ENCODE data around the gene ZG16. TPM values are rescaled to one million over a fixed set of nuclear protein-coding genes. Genes with fewer than 3 reads are reported as not detected.
A peak's percentile ranks its signal among the peaks of the same experiment; 100 is the strongest.

Gene ZG16
- total and polyA plus RNA-seq, 5 donors: not detected

DNA sequence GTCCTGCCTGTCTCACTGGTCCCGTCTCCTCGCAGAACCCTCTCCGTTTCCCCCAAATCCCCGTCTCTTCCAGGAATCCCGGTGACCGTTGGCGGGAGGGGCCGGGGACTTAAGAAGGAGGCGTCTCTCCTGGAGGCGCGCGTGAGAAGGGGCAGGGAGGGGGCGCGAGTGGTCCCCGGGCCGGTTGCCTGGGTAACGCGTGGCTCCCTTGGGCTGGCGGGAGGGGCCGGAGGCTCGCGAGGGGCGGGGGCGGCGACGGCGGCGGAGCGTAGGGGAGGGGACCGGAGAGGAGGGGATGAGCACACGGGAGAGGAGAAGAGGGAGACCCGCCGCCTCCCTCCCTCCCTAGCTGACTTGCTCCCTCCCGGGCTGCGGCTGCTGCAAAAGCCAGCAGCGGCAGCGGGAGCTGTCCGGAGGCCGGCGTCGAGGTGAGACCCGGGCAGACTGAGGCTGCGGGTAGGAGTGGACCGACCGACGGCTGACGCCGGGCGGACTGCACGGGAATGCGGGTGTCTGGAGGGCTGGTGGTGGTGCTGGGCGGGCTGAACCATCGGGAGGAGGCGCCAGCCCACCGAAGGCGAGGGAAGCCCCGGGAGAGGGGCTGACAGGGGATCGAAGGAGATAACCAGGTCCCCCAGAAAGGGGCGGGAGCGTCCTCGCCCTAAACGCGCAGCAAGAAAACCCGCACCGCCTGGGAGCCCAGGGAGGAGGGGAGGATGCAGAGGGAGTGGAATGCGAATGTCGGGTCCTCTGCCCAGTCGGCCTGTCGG, 34.0 kb downstream of the ZG16 start, which contains the start of gene PRRT2:
Gene PRRT2 (plus strand): TSS at position 298 of the 770 bp plus-strand sequence. CDS start 862 bp downstream, outside the sequence.
- ATAC-seq: peak in 1 of 2 donors; percentile 2
- peak; percentile 71 to 93 (median 91) for DNase-seq
- intact Hi-C loops (cut with DNase I): loop anchor here in 2 of 4 donors (2.0 to 10.0 kb wide), 2 partner anchors 21 to 183 kb away; partner anchors contain the start of genes HIRIP3 (in 1 of the 2), INO80E (in 1 of the 2) and KIF22 (in 1 of the 2)
- H3K4me1 ChIP-seq (ENCODE audit: control insufficient read depth, insufficient read depth, low read length): peaks cover 4% of the 10 kb centered on the region
- H3K27ac ChIP-seq (ENCODE audit: low read length): peak within 1 kb of the TSS; percentile 89
- 2% methylated on average over 69 of the region's 69 CpGs for WGBS
- no peaks in the 10 kb centered on the region for H3K9me3 ChIP-seq (ENCODE audit: control insufficient read depth, low read length)
- peak within 1 kb of the TSS; percentile 44 for H3K4me3 ChIP-seq (ENCODE audit: low read length)
- H3K27me3 ChIP-seq (ENCODE audit: control insufficient read depth, insufficient read depth): no peaks in the 10 kb centered on the region

GRCh38 chr16:29812754-29813643, 34.9 kb downstream of the ZG16 start:
- Histone ChIP-seq H3K4me1 (ENCODE audit: control insufficient read depth, insufficient read depth, low read length) (peaks cover 4% of the 10 kb centered on the region), H3K4me3 (ENCODE audit: low read length) (no peak overlapping the region), H3K27ac (ENCODE audit: low read length) (peak overlapping the region; percentile 26), H3K9me3 (ENCODE audit: control insufficient read depth, low read length) (no peaks in the 10 kb centered on the region), H3K27me3 (ENCODE audit: control insufficient read depth, insufficient read depth) (no peaks in the 10 kb centered on the region)
- intact Hi-C loops (cut with DNase I): loop anchor here in 1 of 4 donors (10.0 kb wide), 1 partner anchor 182 kb away; the partner anchor contains the start of genes HIRIP3 and INO80E
- ATAC-seq (no peak), DNase-seq (peak in 1 of 3 donors; percentile 41)
- WGBS: 69% methylated on average over 9 of the region's 9 CpGs

- 69% methylated on average over 24 of the region's 24 CpGs for WGBS
- no peaks in the 10 kb centered on the region for H3K27me3 ChIP-seq (ENCODE audit: control insufficient read depth, insufficient read depth)
- no peaks in the 10 kb centered on the region for H3K9me3 ChIP-seq (ENCODE audit: control insufficient read depth, low read length)
- H3K4me3 ChIP-seq (ENCODE audit: low read length): no peak overlapping the region
- ATAC-seq: no peak
- intact Hi-C loops (cut with DNase I): loop anchor here in 1 of 4 donors (10.0 kb wide), 1 partner anchor 181 kb away; the partner anchor contains the start of genes HIRIP3 and INO80E
- peaks cover 3% of the 10 kb centered on the region for H3K4me1 ChIP-seq (ENCODE audit: control insufficient read depth, insufficient read depth, low read length)
- peak in 2 of 3 donors; percentile 57 to 67 for DNase-seq
- H3K27ac ChIP-seq (ENCODE audit: low read length): no peak overlapping the region
Observed at GRCh38 chr16:29813644-29814562, 35.8 kb downstream of the ZG16 start.

DNA sequence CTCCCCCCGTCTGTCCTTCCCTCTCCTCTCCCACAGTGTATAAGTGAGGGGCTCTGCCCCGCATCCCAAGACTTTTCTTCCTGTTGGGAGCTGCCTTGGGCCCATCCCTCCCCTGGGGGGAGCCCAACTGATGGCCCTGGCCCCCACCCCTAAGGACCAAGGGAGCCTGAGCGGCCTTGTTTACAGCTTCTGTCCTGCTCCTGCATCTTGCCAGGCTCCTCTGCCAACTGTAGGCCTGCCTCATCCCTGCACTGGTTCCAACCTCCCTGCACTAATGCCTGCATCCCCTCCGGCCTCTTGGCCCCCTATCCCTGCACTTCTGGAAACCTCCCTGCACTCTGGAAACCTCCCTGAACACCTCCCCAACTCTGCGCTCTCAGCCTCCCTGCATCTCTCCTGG, 36.5 kb downstream of the ZG16 start:
- H3K27ac ChIP-seq (ENCODE audit: low read length): no peak overlapping the region
- peaks cover 2% of the 10 kb centered on the region for H3K4me1 ChIP-seq (ENCODE audit: control insufficient read depth, insufficient read depth, low read length)
- no peak overlapping the region for H3K4me3 ChIP-seq (ENCODE audit: low read length)
- no peaks in the 10 kb centered on the region for H3K9me3 ChIP-seq (ENCODE audit: control insufficient read depth, low read length)
- intact Hi-C loops (cut with DNase I): loop anchor here in 1 of 4 donors (10.0 kb wide), 1 partner anchor 180 kb away; the partner anchor contains the start of genes HIRIP3 and INO80E
- ATAC-seq: no peak
- peak in 1 of 3 donors; percentile 54 for DNase-seq
- WGBS: 61% methylated on average over 5 of the region's 5 CpGs
- no peaks in the 10 kb centered on the region for H3K27me3 ChIP-seq (ENCODE audit: control insufficient read depth, insufficient read depth)

DNA sequence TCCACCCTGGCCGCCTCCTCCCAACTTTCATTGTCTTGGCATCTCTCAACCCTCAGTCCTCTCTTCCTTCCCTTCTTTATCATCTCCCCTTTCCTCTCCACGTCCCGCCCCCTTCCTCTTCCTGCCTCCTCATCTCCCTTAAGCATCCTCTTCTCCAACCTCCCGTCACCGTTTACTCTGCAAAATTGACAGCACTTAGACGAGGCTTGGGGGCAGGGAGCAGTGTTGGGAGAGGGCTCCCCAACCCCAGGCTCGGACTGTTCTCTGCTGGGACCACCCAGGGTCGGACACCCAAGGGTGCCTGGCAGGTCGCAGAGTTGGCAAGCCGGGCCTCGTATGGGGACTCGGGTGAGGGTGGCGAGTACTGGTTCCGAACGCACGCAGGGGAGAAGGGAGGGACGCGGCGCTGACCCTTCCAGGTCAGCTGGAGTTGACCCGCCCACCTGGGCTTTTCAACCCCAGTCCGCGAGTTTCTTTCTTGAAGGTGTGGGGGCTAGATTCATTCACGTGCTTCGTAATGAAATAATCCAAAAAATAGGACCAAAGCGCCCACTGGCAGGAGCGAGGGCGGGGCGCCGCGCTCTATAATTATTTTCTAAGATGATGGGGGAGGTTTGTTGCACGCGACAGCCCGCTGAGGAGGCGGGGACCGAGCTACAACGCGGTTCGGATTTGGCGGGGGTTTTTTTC, 37.1 kb downstream of the ZG16 start:
- Histone ChIP-seq H3K27ac (ENCODE audit: low read length) (peak overlapping the region; percentile 16), H3K4me1 (ENCODE audit: control insufficient read depth, insufficient read depth, low read length) (peaks cover 2% of the 10 kb centered on the region), H3K4me3 (ENCODE audit: low read length) (peak overlapping the region; percentile 42), H3K9me3 (ENCODE audit: control insufficient read depth, low read length) (no peaks in the 10 kb centered on the region), H3K27me3 (ENCODE audit: control insufficient read depth, insufficient read depth) (no peaks in the 10 kb centered on the region)
- intact Hi-C loops (cut with DNase I): loop anchor here in 1 of 4 donors (10.0 kb wide), 1 partner anchor 180 kb away; the partner anchor contains the start of genes HIRIP3 and INO80E
- WGBS: 2% methylated on average over 39 of the region's 39 CpGs
- no peak for ATAC-seq
- DNase-seq: peak; percentile 53 to 83 (median 80)

DNA sequence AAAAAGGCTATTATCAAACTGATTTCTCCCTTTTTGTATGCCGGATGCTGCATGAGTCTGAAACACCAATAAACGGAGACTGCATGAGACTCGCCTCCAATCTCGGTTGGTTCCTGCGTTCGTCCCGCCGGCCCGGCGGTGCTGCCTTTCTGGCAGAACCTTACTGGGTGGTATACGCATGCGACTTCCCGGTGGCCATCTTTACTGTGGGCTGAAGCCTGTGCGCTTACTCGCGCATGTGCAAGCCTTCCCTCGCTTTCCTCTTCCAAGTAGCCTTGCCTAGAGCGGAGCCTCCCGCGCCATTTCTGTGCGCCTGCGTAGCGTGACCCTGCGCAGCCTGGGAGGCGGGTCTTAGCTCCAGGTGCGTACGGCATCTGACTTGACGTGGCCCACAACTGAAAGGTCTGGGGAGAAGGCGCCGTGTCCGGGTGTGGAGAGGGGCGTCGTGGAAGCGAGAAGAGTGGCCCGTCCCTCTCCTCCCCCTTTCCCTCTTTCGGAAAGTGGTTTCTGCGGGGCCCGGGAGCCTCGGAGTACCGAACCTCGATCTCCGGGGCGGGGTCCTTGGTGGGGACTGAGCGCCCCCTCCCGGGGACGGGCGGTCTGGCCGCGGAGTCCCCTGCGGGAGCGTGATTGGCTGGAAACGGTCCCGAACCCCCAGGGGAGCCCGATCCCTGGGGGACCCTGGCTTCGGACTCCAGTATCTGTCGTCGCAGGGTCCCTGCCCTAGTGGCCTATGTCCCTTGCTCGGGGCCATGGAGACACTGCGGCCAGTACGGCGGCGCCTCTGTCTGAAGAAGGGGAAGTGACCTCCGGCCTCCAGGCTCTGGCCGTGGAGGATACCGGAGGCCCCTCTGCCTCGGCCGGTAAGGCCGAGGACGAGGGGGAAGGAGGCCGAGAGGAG, 38.0 kb downstream of the ZG16 start, which contains the start of gene PAGR1:
Gene PAGR1 (plus strand): TSS at position 360 of the 901 bp plus-strand sequence. CDS start 374 bp downstream, at position 734.
- ATAC-seq: peak; percentile 86 to 87
- peak; percentile 99 for DNase-seq
- H3K9me3 ChIP-seq (ENCODE audit: control insufficient read depth, low read length): no peaks in the 10 kb centered on the region
- peak within 1 kb of the TSS; percentile 98 for H3K27ac ChIP-seq (ENCODE audit: low read length)
- WGBS: under 1% methylated on average over 70 of the region's 70 CpGs
- H3K27me3 ChIP-seq (ENCODE audit: control insufficient read depth, insufficient read depth): no peaks in the 10 kb centered on the region
- peak within 1 kb of the TSS; percentile 62 for H3K4me3 ChIP-seq (ENCODE audit: low read length)
- peaks cover 2% of the 10 kb centered on the region for H3K4me1 ChIP-seq (ENCODE audit: control insufficient read depth, insufficient read depth, low read length)
- intact Hi-C loops (cut with DNase I): loop anchor here in 1 of 4 donors (10.0 kb wide), 1 partner anchor 179 kb away; the partner anchor contains the start of genes HIRIP3 and INO80E

DNA sequence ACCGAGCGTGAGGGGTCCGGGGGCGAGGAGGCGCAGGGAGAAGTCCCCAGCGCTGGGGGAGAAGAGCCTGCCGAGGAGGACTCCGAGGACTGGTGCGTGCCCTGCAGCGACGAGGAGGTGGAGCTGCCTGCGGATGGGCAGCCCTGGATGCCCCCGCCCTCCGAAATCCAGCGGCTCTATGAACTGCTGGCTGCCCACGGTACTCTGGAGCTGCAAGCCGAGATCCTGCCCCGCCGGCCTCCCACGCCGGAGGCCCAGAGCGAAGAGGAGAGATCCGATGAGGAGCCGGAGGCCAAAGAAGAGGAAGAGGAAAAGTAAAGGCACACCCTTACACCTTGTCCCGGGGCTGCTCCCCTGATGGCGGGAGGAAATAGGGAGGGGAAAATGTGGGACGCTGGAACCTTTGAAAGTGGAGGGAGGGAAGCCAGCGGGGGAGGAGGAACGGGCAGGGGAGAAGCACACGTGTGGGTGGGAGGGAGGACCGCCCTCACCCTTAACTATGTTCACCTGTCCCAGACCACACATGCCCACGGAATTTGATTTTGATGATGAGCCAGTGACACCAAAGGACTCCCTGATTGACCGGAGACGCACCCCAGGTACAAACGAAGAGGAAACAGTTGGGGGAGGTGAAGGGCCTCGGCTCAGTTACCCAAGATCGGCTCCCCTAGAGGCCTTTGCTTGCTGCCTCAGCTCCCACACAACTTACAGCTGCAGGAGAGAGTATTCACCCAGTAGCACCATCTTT, 38.8 kb downstream of the ZG16 start:
- DNase-seq (peak; percentile 76 to 89 (median 89)), ATAC-seq (peak; percentile 49 to 63)
- WGBS: 4% methylated on average over 37 of the region's 37 CpGs
- peak overlapping the region; percentile 62 for H3K4me3 ChIP-seq (ENCODE audit: low read length)
- no peaks in the 10 kb centered on the region for H3K27me3 ChIP-seq (ENCODE audit: control insufficient read depth, insufficient read depth)
- H3K9me3 ChIP-seq (ENCODE audit: control insufficient read depth, low read length): no peaks in the 10 kb centered on the region
- H3K27ac ChIP-seq (ENCODE audit: low read length): peak overlapping the region; percentile 98
- peaks cover 2% of the 10 kb centered on the region for H3K4me1 ChIP-seq (ENCODE audit: control insufficient read depth, insufficient read depth, low read length)
- intact Hi-C loops (cut with DNase I): loop anchor here in 1 of 4 donors (10.0 kb wide), 1 partner anchor 178 kb away; the partner anchor contains the start of genes HIRIP3 and INO80E

GRCh38 chr16:29818082-29818481, 40.0 kb downstream of the ZG16 start:
- DNase-seq (no peak), ATAC-seq (no peak)
- intact Hi-C loops (cut with DNase I): loop anchor here in 1 of 4 donors (10.0 kb wide), 1 partner anchor 177 kb away; the partner anchor contains the start of genes HIRIP3 and INO80E
- Histone ChIP-seq H3K27ac (ENCODE audit: low read length) (no peak overlapping the region), H3K4me1 (ENCODE audit: control insufficient read depth, insufficient read depth, low read length) (peaks cover 5% of the 10 kb centered on the region), H3K27me3 (ENCODE audit: control insufficient read depth, insufficient read depth) (no peaks in the 10 kb centered on the region), H3K4me3 (ENCODE audit: low read length) (no peak overlapping the region), H3K9me3 (ENCODE audit: control insufficient read depth, low read length) (no peaks in the 10 kb centered on the region)
- WGBS: 92% methylated on average over 4 of the region's 4 CpGs

Measured in right cardiac atrium (tissue), 5 donors.